Tibial artery (tissue), 4 donors: ENCODE measurements around the gene P2RY8.
A peak's percentile ranks its signal among the peaks of the same experiment; 100 is the strongest.
"Not testable (repeated sequence)": the region's sequence is repeated elsewhere in the genome, so short reads cannot be mapped to it uniquely, and the experiment has no call there.

ENCODE experiments used
- DNase-seq, 2 donors: peaks; one replicate each; pipeline ENCODE4 v3.0.0-alpha.2; 2019
- H3K27ac ChIP-seq, 2 donors: fragments of 200-600 bp; sonication (generic) in 1 of 2; 1 replicate in 1 of 2; 2 replicates in 1 of 2; pipeline ENCODE4 v1.5.1; 2018 to 2019; ENCODE audit warnings: mild to moderate bottlenecking in 1 of 2
- H3K27me3 ChIP-seq, 2 donors: fragments of 200-600 bp; sonication (generic) in 1 of 2; one replicate each; pipeline versions ENCODE4 v1.5.1 to v1.6.0; 2016 to 2019
- H3K36me3 ChIP-seq, 3 donors: fragments of 200-600 bp; sonication (generic) in 2 of 3; one replicate each; pipeline ENCODE4 v1.5.1; 2016 to 2019; ENCODE audit warnings: mild to moderate bottlenecking in 2 of 3
- H3K4me1 ChIP-seq, 4 donors: fragments of 200-600 bp; sonication (generic) in 2 of 4; 1 replicate in 3 of 4; 2 replicates in 1 of 4; pipeline ENCODE4 v1.5.1; 2016 to 2019
- H3K4me3 ChIP-seq, 2 donors: fragments of 200-600 bp; sonication (generic) in 1 of 2; 1 replicate in 1 of 2; 2 replicates in 1 of 2; pipeline ENCODE4 v1.5.1; 2018 to 2019; ENCODE audit warnings: mild to moderate bottlenecking in 2 of 2
- H3K9me3 ChIP-seq, 3 donors: fragments of 200-600 bp; sonication (generic) in 1 of 3; one replicate each; pipeline ENCODE4 v1.5.1; 2016 to 2019
- CTCF ChIP-seq, 2 experiments: fragments of 200-600 bp in 1 of 2; fragments of 450-650 bp in 1 of 2; IDR thresholded peaks; one replicate each; pipeline ENCODE4 v1.5.1; 2017 to 2019; ENCODE audit warnings: antibody characterized with exemption in 2 of 2, mild to moderate bottlenecking in 1 of 2, moderate library complexity in 1 of 2
- intact Hi-C: fragments of 100-400 bp; cut with DNase I; formaldehyde crosslinking; loops from one replicate; pipeline ENCODE4 v1.15.0; 2023; ENCODE audit warnings: low total_unique reads

The P2RY8 gene

GRCh38 chrX:1485033-1485432 is 52.0 kb downstream of the P2RY8 start:
- no peak for TF ChIP-seq CTCF (IDR thresholded peaks at IDR 0.05)
- DNase-seq, result no peak
- H3K9me3 ChIP-seq, result peaks cover 0 to 4% (median 3%) of the 10 kb centered on the region in 3 donors
- no peaks in the 10 kb centered on the region for H3K36me3 ChIP-seq
- H3K4me1 ChIP-seq, result no peaks in the 10 kb centered on the region
- intact Hi-C loops, result no loop called here
- H3K27me3 ChIP-seq, result peaks cover 0 to 23% of the 10 kb centered on the region in 2 donors
- H3K27ac ChIP-seq, result no peak overlapping the region
- H3K4me3 ChIP-seq, result no peak overlapping the region

DNA sequence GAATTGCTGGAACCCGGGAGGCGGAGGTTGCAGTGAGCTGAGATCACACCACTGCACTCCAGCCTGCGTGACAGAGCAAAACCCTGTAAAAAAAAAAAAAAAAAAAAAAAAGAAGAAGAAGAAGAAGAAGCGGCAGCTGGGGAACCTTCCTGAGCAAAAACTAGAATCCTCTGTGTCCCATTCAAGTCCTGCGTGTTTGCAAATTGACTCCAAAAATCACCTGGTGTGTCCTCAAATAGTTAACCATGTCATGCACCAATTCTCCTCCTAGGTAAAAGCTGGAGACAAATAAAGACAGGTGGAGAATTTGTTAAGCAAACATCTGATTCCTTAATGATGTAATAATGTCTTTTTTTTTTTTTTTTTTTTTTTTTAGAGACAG is 52.4 kb downstream of the P2RY8 start:
- intact Hi-C loops, result no loop called here

DNA sequence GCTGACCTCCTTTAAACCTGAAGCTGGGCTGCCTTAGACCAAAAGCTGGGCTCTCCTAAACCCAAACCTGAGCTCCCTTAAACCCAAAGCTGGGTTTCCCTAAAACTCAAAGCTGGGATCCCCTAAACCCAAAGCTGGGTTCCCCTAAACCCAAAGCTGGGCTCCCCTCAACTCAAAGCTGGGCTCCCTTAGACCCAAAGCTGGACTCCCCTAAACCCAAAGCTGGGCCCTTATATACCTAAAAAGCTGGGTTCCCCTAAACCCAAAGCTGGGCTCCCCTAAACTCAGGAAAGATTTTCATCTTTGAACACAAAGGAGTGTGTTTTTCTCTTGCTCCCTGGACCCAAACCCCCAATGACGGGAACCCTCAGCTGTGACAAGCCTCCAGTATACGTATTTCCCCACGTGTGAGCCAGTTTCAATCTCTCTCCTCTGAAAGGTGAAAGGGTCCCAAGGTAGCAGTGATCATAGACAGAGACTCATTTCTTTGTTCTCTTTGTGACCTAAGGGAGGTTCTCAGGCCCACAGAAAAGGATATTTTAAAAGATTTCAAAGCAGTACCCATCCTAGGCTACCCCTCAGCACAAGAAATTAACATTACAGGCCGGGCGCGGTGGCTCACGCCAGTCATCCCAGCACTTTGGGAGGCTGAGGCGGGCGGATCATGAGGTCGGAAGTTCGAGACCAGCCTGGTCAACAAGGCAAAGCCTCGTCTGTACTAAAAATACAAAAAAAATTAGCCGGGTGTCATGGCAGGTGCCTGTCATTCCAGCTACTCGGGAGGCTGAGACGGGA is 52.9 kb downstream of the P2RY8 start:
- Histone ChIP-seq H3K4me1 (no peaks in the 10 kb centered on the region), H3K36me3 (no peaks in the 10 kb centered on the region), H3K9me3 (peaks cover 0 to 9% (median 4%) of the 10 kb centered on the region in 3 donors), H3K27ac (no peak overlapping the region), H3K4me3 (no peak overlapping the region), H3K27me3 (peaks cover 0 to 23% of the 10 kb centered on the region in 2 donors)
- intact Hi-C loops, result no loop called here
- DNase-seq, result no peak
- no peak for TF ChIP-seq CTCF (IDR thresholded peaks at IDR 0.05)

More for the DNA sequence above, 52.4 kb downstream of the P2RY8 start:
- DNase-seq, result no peak
- Histone ChIP-seq H3K9me3 (peaks cover 0 to 7% (median 4%) of the 10 kb centered on the region in 3 donors), H3K4me1 (no peaks in the 10 kb centered on the region), H3K4me3 (no peak overlapping the region), H3K36me3 (no peaks in the 10 kb centered on the region), H3K27me3 (peaks cover 0 to 23% of the 10 kb centered on the region in 2 donors), H3K27ac (no peak overlapping the region)
- TF ChIP-seq CTCF (IDR thresholded peaks at IDR 0.05), result no peak

GRCh38 chrX:1482530-1482928 is 54.5 kb downstream of the P2RY8 start:
- DNase-seq, H3K27ac ChIP-seq, H3K4me3 ChIP-seq: not testable (repeated sequence)

DNA sequence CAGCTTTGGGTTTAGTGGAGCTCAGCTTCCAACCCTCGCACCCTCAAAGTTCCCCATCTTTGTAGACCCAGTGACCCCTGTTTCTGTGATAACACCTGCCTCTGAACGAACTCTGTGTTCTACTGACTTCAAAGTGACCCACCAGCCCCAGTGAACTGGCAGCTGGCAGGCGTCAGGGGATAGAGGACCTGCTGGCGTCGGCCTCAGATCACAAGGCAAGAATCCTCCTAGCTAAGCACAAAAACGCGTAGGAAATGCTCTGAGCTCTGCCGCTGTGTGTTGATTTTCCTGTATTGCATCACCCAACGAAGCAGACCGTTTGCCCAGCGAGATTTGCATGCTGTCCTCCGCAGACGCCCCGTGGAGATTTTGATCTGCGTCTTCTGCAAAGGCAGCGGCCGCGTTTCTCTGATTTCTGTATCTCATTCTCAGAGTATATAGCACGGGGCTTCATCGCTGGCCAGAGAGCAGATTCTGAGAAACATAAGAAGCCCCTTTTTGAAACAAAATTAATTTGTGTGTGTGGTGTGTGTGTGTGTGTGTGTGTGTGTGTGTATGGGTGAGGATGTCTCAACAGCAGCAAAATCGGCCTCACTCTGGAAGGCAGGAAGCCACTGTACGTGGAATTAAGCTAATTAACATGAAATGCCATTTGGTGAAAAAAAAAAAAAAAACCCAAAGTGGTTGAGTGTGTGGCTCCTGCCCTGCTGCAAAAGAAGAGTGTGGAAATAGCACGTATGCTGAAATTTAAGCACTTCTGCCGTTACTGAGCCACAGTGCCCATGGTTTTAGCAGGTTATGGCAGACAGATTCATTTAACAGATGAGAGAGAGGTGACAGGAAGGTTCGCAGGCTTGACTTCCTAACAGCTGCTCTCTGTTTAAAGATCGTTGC is 55.1 kb downstream of the P2RY8 start:
- Histone ChIP-seq H3K27ac (peak overlapping the region in 1 of 2 donors; percentile 21), H3K9me3 (peaks cover 0 to 9% (median 4%) of the 10 kb centered on the region in 3 donors), H3K36me3 (no peaks in the 10 kb centered on the region), H3K4me1 (no peaks in the 10 kb centered on the region), H3K4me3 (no peak overlapping the region), H3K27me3 (peaks cover 0 to 17% of the 10 kb centered on the region in 2 donors)
- intact Hi-C loops, result no loop called here
- TF ChIP-seq CTCF (IDR thresholded peaks at IDR 0.05), result no peak
- DNase-seq, result peak; percentile 63 to 76

More at GRCh38 chrX:1482530-1482928, 54.5 kb downstream of the P2RY8 start:
- intact Hi-C loops, H3K4me1 ChIP-seq, H3K36me3 ChIP-seq, H3K9me3 ChIP-seq: not testable (repeated sequence)
- peaks cover 0 to 20% of the 10 kb centered on the region in 2 donors for H3K27me3 ChIP-seq
